M059J (cell line): ENCODE measurements around the gene NPIPB12. TPM values are rescaled to one million over a fixed set of nuclear protein-coding genes. Genes with fewer than 3 reads are reported as not detected.
"Not testable (repeated sequence)": the region's sequence is repeated elsewhere in the genome, so short reads cannot be mapped to it uniquely, and the experiment has no call there.

Experiments used
- DNase-seq: peaks from one replicate; pipeline ENCODE4 v3.0.0-alpha.2; 2012; ENCODE audit warnings: low read depth
- total RNA-seq: library from RNA; depleted of rRNA; stranded (reverse); fragments of >200 nt; shearing (Covaris generic); gene quantifications from 2 replicates; pipeline ENCODE4 v1.2.3, GENCODE V29; 2014; rRNA removed

Gene NPIPB12
- 0.98 and 4.4 TPM in 2 replicates for total RNA-seq

GRCh38 chr16:29506308-29506707, at the start of gene NPIPB12:
Gene NPIPB12, minus strand, starts transcription at chr16:29506408.
- DNase-seq = not testable (repeated sequence)

- not testable (repeated sequence) for DNase-seq
These were observed 15.3 kb upstream of the NPIPB12 start for GRCh38 chr16:29521520-29521919.

DNA sequence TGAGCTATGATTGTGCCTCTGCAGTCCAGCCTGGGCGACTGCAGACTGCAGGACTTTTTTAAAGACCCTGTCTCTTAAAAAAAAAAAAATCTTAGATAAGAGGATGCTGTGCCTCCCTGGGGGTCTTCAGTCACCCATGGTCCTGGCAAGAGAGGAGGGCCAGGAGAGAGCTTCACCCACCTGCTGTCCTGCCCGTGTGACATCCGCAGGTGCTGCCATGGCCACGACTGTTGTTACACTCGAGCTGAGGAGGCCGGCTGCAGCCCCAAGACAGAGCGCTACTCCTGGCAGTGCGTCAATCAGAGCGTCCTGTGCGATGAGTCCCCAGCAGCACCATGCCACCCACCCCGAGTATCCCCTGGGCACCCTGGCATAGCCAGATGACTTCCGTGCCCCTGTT, 23.9 kb downstream of the NPIPB12 start:
- DNase-seq = not testable (repeated sequence)

- DNase-seq = not testable (repeated sequence)
These were observed 34.1 kb downstream of the NPIPB12 start for GRCh38 chr16:29472065-29472464.

DNA sequence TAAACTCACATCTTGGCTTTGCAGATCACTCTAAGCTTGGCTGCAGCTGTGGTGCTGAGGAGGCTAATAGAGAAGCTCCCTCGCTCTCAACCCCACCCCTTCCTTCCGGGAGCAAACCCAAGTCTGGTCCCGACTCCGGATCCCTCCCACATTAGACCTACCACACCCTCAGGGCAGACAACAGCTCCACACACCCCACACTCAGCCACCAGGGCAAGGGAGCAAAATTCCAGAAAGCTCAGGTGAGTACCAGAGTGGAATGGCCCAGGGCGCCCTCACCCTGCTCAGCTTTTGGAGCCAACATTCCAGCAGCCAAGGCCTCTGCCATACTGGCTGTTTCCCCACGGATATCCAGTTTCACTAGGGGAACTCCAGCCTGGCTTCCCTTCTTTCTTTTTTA, 36.5 kb downstream of the NPIPB12 start:
- DNase-seq = not testable (repeated sequence)

GRCh38 chr16:29467654-29468366, 38.4 kb downstream of the NPIPB12 start:
- DNase-seq = not testable (repeated sequence)

- DNase-seq = not testable (repeated sequence)
These were observed 39.3 kb downstream of the NPIPB12 start for GRCh38 chr16:29466904-29467303.

DNA sequence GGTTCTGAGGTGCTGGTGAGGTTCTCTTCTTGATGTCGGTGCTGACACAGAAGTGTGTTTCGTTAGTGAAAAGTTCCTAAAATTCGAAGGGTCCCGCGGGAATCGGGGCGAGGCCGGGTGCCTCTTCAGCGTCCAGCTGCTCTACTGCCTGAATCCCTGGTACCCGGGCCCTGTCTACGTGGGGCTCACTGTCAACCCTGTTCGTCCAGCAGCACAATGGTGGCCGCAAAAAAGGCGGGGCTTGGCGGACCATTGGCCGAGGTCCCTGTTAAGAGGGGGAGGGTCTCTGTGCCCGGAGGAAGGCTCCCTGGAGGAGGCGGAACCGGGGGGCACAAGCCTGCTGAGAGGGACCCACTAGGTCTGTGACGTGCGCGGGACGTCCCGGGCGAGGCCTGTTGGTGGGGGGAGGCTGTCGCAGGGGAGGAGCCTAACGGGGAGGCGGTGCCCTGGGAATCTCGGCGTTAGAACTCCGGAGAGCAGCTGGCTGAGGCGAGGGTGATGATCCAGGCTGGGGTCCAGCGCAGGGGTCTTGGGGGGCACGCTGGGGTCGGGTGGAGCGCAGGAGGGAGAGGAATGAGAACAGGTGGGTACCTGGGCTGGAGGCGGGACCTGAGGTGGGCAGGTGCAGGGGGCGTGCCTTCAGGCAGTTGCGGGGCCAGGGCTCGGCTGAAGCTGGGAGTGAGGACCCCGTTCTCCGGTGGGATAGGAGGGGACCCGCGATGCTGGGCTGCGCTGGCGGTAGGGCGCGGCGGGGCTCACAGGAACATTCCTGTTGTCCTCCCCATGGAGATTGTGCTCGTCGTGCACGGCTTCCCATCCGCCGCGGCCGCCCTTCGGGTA, 40.0 kb downstream of the NPIPB12 start:
- DNase-seq = not testable (repeated sequence)

GRCh38 chr16:29460647-29461030, 45.6 kb downstream of the NPIPB12 start:
- DNase-seq = not testable (repeated sequence)

DNA sequence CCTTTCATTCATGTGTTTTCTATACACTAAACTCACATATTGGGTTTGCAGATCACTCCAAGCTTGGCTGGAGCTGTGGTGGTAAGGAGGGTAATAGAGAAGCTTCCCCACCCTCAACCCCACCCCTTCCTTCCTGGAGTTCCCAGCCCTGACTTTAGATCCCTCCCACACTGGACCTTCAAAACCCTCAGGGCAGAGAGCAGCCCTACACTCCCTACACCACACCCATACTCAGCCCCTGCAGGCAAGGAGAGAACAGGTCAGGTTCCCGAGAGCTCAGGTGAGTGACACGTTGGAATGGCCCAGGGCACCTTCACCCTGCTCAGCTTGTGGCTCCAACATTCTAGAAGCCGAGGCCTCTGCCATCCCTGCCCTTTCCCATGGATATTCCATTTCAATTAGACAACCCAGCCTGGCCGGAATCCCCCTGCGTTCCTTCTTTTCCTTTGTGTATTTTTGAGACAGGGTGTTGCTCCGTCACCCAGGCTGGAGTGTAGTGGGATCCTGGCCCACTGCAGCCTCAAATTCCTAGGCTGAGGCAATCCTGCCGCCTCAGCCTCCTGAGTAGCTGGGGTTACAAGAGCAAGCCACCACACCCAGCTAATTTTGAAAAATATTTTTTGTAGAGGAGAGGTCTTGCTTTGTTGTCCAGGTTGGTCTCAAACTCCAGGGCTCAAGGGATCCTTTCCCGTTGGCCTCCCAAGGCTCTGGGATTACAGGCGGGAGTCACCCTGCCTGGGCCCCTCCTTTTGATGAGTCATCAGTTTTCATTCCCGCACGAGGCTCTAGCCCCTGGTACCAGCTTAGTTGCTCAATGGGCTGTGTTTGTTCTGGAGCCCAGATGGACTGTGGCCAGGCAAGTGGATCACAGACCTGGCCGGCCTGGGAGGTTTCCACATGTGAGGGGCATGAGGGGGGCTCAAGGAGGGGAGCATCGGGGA, 46.2 kb downstream of the NPIPB12 start, which contains the start of gene SULT1A4:
TSS of gene SULT1A4 (plus strand) at position 208 of the 941 bp plus-strand sequence. CDS start 1,473 bp downstream, outside the sequence.
- DNase-seq = not testable (repeated sequence)

- DNase-seq = not testable (repeated sequence)
These were observed 48.5 kb downstream of the NPIPB12 start for GRCh38 chr16:29457660-29458059.

- not testable (repeated sequence) for DNase-seq
These were observed 51.4 kb downstream of the NPIPB12 start for GRCh38 chr16:29454828-29455227.

DNA sequence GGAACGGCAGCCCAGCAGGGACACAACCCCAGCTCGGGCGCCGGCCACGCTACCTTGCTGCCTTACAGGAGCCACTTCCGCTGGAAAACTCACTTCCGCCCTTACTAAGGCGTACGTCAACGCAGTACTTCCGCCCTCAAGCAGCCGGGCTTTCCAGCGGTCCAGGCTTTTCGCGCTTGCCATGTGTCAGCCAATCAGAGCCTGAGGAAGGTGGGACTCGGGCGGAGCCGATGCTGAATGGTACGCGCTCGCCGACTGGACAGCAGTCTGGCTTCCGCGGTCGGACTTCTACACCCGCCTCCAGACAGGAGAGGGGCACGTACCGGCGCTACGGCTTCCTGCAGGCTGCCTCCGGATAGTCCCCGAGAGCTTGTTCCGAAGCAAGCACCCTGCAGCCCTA, 51.9 kb downstream of the NPIPB12 start, which contains the start of the genes BOLA2 and SLX1B:
TSS of gene BOLA2 (minus strand) at position 83 of the 400 bp plus-strand sequence. CDS start 98 bp downstream, outside the sequence.
TSS of gene SLX1B (plus strand) at position 265 of the 400 bp plus-strand sequence.
- not testable (repeated sequence) for DNase-seq

DNA sequence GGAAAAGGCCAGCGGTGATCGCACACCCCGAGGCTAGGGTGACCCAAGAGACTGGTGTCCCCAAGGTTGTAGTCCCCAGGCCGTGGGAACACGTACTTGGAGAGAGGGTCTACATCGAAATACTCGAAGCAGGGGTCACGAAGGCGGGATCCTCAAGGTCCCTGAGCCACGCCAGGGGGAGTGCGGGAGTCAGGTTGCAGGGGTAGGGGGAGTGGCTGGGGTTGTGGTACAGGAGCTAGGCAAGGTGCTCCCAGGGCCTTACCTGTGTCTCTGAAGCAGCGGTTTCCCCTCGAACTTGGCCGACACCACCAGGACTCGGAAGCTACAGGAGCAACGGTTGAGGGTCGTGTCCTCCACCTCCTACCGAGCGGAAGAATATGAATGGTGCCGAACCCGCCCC, 52.5 kb downstream of the NPIPB12 start:
- not testable (repeated sequence) for DNase-seq

Other genes starting within 250 kb of the NPIPB12 start
- gene NPIPB11, start 99.7 kb downstream of the NPIPB12 start, total RNA-seq = 0.20 and 0.25 TPM in 2 replicates
- gene BOLA2, start 52.1 kb downstream of the NPIPB12 start, total RNA-seq = 19.6 and 27.0 TPM in 2 replicates
- gene SLX1B, start 51.9 kb downstream of the NPIPB12 start, total RNA-seq = 37.3 and 66.2 TPM in 2 replicates
- 1.2 and 2.0 TPM in 2 replicates for gene SULT1A4, start 46.5 kb downstream of the NPIPB12 start, total RNA-seq
- 1.1 and 1.8 TPM in 2 replicates for gene SPN, start 156.8 kb upstream of the NPIPB12 start, total RNA-seq
- 4.0 and 9.0 TPM in 2 replicates for gene QPRT, start 172.8 kb upstream of the NPIPB12 start, total RNA-seq
- gene C16orf54, start 239.6 kb upstream of the NPIPB12 start, total RNA-seq = 0.54 and 0.84 TPM in 2 replicates